ENCODE data around the gene LGSN.

GRCh38 chr6:63290492-63291058 is 29.2 kb downstream of the LGSN start:
- TF ChIP-seq POLR2A (IDR thresholded peaks at IDR 0.05) (no peak), CTCF (IDR thresholded peaks at IDR 0.05) (no peak)
